NCI-H2196 (cell line): Measurements from ENCODE around the gene DPP8.
A peak's percentile ranks its signal among the peaks of the same experiment; 100 is the strongest.
"Not testable (repeated sequence)": the region's sequence is repeated elsewhere in the genome, so short reads cannot be mapped to it uniquely, and the experiment has no call there.

ENCODE experiments used
- DNase-seq: peaks from one replicate; lab custom pipeline; 2025; ENCODE audit not compliant: unreplicated experiment; lab: John Stamatoyannopoulos, UW

DPP8 gene

GRCh38 chr15:65405791-65406423, 111.6 kb downstream of the DPP8 start:
- DNase-seq = no peak

DNA sequence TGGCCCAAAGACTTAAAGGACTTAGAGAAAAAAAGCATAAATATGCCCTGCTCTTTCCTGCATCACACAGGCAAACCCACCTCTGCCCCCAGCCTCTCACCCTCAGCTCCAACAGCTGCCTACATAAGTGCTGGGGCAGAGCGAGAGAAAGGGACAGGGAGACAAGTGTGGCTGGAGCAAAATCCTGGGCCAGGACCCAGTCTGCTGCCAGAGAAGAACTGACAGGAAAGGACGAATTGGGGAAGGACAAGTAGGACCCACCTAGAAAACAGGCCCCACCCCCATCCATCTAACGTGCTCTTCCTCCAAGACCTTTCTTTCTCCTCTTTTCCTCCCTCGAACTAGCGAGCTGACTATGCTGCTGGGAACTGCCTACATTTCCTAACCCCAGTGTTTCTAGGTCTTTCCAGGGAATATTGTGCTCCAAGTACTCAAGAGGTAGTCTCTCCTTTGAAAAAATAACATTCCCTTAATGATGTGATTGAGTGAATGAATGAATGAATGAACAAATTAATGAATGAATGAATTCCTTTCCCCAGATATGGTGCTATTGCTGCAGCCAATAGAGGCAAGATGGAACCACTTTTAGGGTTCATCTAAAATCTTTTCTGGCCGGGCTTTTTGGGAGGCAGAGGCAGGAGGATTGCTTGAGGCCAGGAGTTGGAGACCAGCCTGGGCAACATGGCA, 113.2 kb downstream of the DPP8 start:
- DNase-seq = no peak

GRCh38 chr15:65402961-65403360, 114.5 kb downstream of the DPP8 start:
- DNase-seq = no peak

DNA sequence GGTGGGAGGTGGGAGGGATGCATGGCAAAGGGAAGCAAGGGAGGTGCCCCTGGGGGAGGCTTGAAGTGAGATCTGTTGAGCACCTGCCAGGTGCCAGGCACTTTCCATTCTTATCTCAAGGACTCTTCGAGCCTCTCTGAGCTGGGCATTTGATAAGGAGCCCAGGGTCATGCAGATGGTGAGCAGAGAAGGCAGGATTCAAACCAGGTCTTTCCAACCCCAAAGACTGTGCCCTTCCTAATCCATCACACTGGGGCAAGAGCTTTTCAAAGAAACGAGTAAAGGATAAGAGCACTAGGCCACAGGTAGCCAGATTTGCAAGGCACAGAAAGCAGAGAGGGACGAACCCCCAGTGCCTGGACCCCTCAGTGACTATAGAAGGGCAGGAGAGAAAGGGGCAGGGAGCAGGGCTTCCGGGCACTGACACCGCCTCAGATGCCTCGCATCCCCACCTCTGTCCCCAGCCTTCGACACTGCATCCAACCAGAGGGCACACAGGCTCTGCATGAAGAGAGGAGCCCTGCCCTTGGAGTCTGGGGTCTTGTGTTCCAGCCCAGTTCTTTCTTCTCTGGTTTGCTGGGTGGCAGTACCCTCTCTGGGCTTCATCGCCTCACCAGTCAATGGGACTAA, 115.8 kb downstream of the DPP8 start:
- no peak for DNase-seq

GRCh38 chr15:65400760-65401610, 116.5 kb downstream of the DPP8 start:
- peak; percentile 62 for DNase-seq

GRCh38 chr15:65399997-65400396, 117.5 kb downstream of the DPP8 start:
- DNase-seq = no peak

GRCh38 chr15:65399001-65399706, 118.3 kb downstream of the DPP8 start:
- DNase-seq = no peak

DNA sequence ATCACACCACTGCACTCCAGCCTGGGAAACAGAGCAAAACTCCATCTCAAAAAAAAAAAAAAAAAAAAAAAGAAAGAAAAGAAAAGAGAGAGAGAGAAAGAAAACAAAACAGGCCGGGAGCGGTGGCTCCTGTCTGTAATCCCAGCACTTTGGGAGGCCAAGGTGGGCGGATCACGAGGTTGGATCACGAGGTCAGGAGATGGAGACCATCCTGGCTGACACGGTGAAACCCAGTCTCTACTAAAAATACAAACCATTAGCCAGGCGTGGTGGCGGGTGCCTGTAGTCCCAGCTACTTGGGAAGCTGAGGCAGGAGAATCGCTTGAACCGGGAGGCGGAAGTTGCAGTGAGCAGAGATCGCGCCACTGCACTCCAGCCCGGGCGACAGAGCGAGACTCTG, 119.0 kb downstream of the DPP8 start:
- DNase-seq = not testable (repeated sequence)

GRCh38 chr15:65396965-65397317, 120.5 kb downstream of the DPP8 start:
- no peak for DNase-seq

DNA sequence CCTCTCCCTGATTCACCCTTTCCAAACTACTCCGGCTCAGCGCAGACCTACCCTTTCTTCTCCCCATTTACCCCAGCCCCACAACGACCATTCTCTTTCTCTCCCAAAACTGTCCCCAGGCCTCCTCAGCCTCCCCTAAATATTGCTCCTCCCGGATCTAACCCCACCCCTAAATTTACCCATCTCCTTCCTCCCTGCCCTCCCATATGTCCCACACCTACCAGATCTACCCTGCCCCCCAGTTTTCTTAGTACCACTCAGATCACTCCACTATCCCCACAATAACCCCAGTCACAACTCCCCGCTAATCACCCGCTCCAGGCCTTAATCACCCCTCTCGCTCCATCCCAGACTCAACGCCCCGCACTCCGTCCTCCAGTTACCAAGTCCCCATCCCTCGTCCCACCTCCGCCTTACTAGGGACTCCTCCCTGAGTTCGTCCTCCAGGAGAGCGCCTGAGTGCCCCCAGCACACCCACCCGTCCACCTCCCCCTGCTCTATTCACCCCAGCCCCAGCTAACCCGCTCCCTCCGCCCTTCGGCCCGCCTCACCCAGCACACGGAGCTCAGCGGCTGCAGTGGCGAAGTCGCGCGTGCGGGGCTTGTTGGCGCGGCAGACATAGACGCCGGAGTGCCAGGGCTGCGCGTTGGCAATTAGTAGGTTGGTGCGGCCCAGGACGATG, 121.1 kb downstream of the DPP8 start:
- no peak for DNase-seq

GRCh38 chr15:65395567-65396202, 121.8 kb downstream of the DPP8 start:
- DNase-seq = no peak

DNA sequence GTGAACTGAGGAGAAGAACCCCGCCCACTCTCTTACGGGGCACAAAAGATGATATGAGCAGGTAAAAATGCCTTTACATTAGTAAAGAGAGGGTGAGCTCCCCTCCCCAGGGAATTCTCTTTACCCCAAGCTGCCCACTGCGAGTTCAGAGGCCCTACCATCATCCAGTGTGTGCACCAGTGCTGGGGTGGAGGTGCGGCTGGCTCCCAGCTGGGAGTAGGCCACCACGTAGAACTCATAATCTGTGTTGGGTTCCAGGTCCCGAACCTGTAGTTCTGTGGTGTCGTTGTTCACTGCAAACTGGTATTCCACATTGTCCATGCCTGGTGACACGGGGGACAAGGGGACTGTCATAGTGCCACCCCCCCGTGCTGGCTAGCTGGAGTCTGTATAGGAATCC, 122.6 kb downstream of the DPP8 start:
- DNase-seq = no peak

- DNase-seq = no peak
Observed at GRCh38 chr15:65394280-65394789, 123.2 kb downstream of the DPP8 start.

DNA sequence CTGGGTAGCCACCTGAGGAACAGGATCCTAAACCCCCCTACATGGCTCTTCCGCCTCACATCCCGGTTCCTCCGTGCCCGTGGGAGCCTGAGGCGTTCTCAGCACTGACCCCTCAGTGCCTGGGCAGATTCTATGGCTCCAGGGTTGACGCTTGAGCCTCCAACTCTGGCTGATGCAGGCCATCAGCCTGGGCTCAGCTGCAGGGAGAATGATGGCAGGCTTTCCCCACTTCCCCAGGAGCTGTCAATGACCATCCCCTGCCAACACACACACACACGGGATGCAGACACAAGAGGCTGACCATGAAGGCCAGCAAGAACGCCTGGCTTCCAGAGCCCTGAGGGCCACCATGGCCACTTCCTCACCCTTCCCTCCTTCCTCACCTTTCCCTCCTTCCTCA, 123.9 kb downstream of the DPP8 start:
- no peak for DNase-seq

DNA sequence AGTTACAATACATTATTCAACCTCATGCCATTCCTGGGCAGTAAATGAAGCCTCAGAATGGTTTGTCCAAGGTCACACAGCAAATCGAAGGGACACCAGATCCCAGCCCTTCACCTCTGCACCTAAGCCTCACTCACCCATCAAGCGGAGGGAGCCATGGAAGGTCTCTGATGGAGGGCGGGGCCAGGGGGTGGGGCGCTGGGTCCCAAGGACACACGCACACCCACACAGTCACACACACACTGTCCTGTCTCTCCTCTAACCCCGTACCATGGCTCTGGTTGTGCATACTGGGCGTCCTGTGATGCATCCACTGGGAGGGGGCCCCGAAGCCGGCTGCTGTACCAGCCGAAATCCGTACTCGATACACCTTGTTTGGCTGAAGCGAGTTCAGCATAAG, 124.4 kb downstream of the DPP8 start:
- DNase-seq = no peak
